Camera-type eye (tissue), 1 donor: Measurements from ENCODE around the gene LRRC8A. TPM values are rescaled to one million over a fixed set of nuclear protein-coding genes. Genes with fewer than 3 reads are reported as not detected.

Source experiments
- total RNA-seq: library from RNA; depleted of rRNA; stranded (reverse); fragments of >200 nt; gene quantifications from one replicate; pipeline ENCODE4 v1.2.3, GENCODE V29; 2014

The LRRC8A gene
- total RNA-seq = 36.3 TPM

DNA sequence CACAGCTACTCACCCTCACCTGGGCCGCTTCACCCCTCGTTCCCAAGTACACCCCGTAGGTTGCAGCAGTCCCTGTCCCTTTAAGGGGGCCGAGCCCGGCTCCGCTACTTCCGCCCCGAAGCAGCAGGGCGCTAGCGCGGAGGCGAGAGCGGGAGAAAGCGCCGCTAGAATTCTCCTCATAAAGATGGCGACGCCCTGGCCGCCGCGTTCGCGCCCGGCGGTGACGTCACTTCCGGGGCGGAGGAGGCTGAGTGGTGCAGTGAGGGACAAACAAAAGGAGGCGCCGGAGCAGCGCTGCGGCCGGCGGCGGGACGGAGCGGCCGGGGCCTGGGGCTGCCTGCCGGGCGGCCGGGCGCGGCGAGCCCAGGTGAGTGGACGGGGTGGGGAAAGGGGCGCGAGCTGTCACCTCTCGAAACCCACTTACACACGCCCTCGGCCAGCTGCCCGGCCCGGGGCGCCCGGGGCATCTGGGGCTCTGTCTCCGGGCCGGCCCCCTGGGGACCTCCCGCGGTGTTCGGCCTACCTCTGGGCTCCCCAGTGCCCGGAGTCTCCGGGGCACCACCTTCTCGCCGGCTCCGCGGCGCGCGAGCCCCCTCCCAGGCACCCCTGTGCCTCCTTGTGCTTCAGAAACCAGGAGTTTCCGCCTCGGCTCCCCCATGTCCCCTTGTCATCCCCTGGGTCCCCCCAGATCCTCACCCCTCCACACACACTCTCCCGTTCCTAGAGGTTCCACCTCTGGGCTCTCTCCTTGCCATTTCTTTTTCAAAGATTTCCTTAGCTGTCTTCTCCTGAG, at the start of gene LRRC8A, which contains the start of gene KYAT1:
Gene LRRC8A, plus strand, starts transcription at position 250 of the 793 bp plus-strand sequence. CDS start 25,032 bp downstream, outside the sequence.
Gene KYAT1, minus strand, starts transcription at position 67 of the 793 bp plus-strand sequence. CDS start 36,545 bp downstream, outside the sequence.

DNA sequence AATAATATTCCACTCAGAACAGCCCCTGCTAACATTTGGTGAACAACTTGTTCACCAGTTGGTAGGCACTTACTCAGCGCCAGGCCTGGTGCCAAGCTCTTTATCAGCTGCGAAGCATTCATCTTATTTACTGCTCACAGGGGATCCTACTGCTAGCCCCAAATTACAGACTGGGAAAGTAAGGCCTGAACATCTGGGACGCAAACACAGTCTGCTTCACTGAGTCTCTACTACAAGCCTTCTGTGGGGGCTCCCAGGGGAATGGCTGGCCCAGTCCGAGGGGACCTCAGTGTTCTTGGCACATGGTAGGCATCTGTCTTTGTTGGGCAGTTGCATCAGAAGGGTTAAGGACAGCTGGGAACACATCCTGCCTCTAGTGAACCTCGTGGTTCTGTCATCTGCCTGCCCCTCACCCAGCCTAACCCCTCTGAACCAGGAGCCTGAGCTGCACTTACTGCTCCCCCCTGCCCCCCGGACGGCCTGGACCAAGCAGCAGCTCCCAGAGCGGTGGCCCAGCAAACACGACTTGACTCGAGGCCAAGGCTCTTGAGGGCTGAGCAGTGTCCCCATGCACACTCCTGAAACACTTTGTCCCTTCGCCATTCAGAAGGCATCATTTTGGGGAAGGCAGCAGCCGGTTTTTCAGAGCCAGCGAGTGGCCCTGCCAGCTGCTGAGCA, 38.6 kb downstream of the LRRC8A start, which contains the start of gene PHYHD1:
Gene PHYHD1, plus strand, starts transcription at position 602 of the 678 bp plus-strand sequence. CDS start 1,342 bp downstream, outside the sequence.

DNA sequence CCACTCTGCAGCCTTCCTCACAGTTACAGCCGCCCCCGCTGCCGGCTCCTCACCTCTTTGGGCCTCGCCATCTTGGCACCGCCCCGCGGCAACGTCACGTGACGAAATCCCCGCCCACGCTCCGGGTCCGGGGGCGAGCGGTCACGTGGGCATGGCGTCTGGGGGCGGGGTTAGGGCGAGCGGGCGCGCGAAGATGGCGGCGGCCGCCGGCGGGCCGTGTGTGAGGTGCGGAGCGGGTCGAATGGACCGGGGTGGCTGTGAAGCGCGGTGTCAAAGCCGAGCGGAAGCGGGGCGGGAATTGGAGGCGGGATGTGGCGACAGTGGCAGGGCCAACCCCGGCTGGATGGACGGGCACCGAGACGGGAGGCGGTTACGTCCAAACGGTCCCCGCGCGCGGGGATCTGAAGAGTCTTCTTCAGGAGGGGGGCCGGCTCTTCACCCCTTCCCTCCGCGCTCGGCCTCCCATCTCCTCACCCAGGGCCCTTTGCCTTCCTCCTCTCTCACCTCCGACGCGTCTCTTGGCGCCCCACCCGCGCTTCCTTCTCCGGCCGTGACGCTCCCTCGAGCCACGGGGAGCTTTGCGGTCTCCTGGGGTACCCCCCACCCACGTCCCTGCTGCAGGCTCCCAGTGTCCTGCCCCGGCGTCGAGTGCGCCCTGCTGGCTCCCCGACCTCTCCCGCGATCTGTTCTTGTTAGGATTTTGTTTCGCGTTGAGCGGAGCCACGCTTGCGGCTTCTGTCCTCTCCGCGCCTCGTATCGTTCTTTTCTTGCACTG, 65.8 kb downstream of the LRRC8A start, which contains the start of the genes DOLK and NUP188:
Gene DOLK, minus strand, starts transcription at position 77 of the 775 bp plus-strand sequence. CDS start 300 bp downstream, outside the sequence.
Gene NUP188, plus strand, starts transcription at position 173 of the 775 bp plus-strand sequence. Its CDS starts 21 bp downstream, at position 194.

Other genes starting within 250 kb of the LRRC8A start
- 43.9 TPM for gene DYNC2I2, start 225.3 kb upstream of the LRRC8A start, total RNA-seq
- 355 TPM for gene SET, start 192.9 kb upstream of the LRRC8A start, total RNA-seq
- gene PKN3, start 179.6 kb upstream of the LRRC8A start, total RNA-seq = 8.7 TPM
- gene ZDHHC12, start 158.0 kb upstream of the LRRC8A start, total RNA-seq = 10.9 TPM
- 52.0 TPM for gene ZER1, start 110.2 kb upstream of the LRRC8A start, total RNA-seq
- gene TBC1D13, start 94.9 kb upstream of the LRRC8A start, total RNA-seq = 16.0 TPM
- gene ENDOG, start 63.6 kb upstream of the LRRC8A start, total RNA-seq = 15.3 TPM
- gene SPOUT1, start 52.3 kb upstream of the LRRC8A start, total RNA-seq = 28.3 TPM
- gene KYAT1, start 183 bp upstream of the LRRC8A start, total RNA-seq = 13.0 TPM
- gene PHYHD1, start 38.8 kb downstream of the LRRC8A start, total RNA-seq = 19.4 TPM
- 14.2 TPM for gene DOLK, start 65.5 kb downstream of the LRRC8A start, total RNA-seq
- 92.9 TPM for gene NUP188, start 65.6 kb downstream of the LRRC8A start, total RNA-seq
- 52.7 TPM for gene SH3GLB2, start 146.2 kb downstream of the LRRC8A start, total RNA-seq
- gene MIGA2, start 154.5 kb downstream of the LRRC8A start, total RNA-seq = 36.0 TPM
- 8.9 TPM for gene DOLPP1, start 199.0 kb downstream of the LRRC8A start, total RNA-seq
- 23.3 TPM for gene CRAT, start 228.7 kb downstream of the LRRC8A start, total RNA-seq
- 64.9 TPM for gene PTPA, start 229.3 kb downstream of the LRRC8A start, total RNA-seq